GM10266 (cell line): Measurements from ENCODE around the gene TCF4.

Source experiments
- DNase-seq: peaks from one replicate; pipeline ENCODE4 v3.0.0; 2012; ENCODE audit errors: extremely low spot score
- CTCF ChIP-seq: IDR thresholded peaks from 2 replicates; pipeline ENCODE4 v1.5.1; 2012; ENCODE audit warnings: mild to moderate bottlenecking, low read depth; ENCODE audit not compliant: control insufficient read depth, insufficient read depth; ENCODE audit errors: missing control alignments

The TCF4 gene

GRCh38 chr18:55318951-55319441 lies 269.0 kb downstream of the TCF4 start:
- no peak for TF ChIP-seq CTCF
- no peak for DNase-seq

- TF ChIP-seq CTCF, result no peak
- no peak for DNase-seq
These were observed 270.1 kb downstream of the TCF4 start for GRCh38 chr18:55317864-55318263.

- TF ChIP-seq CTCF, result no peak
- no peak for DNase-seq
These were observed 270.7 kb downstream of the TCF4 start for GRCh38 chr18:55317324-55317723.

GRCh38 chr18:55316486-55317184 lies 271.4 kb downstream of the TCF4 start:
- DNase-seq, result no peak
- TF ChIP-seq CTCF, result no peak

GRCh38 chr18:55314615-55315237 lies 273.3 kb downstream of the TCF4 start:
- no peak for TF ChIP-seq CTCF
- no peak for DNase-seq

GRCh38 chr18:55314031-55314430 lies 274.0 kb downstream of the TCF4 start:
- DNase-seq, result no peak
- no peak for TF ChIP-seq CTCF

- DNase-seq, result no peak
- no peak for TF ChIP-seq CTCF
These were observed 277.1 kb downstream of the TCF4 start for GRCh38 chr18:55310863-55311262.
